Mesodermal cell (in vitro differentiated cells): Measurements from ENCODE around the gene AKAP17A.
"Not testable (repeated sequence)": the region's sequence is repeated elsewhere in the genome, so short reads cannot be mapped to it uniquely, and the experiment has no call there.

Experiments used
- H3K27ac ChIP-seq: 2 replicates; pipeline ENCODE4 v1.7.0; 2013; ENCODE audit warnings: mild to moderate bottlenecking, low read depth, low read length, moderate library complexity; ENCODE audit not compliant: severe bottlenecking
- H3K36me3 ChIP-seq: 2 replicates; pipeline ENCODE4 v1.7.1; 2013; ENCODE audit warnings: mild to moderate bottlenecking, low read length, moderate library complexity; ENCODE audit not compliant: control insufficient read depth, insufficient read depth
- H3K4me1 ChIP-seq: one replicate; pipeline ENCODE4 v1.7.1; 2013; ENCODE audit warnings: mild to moderate bottlenecking, low read length; ENCODE audit not compliant: insufficient read depth, control insufficient read depth, poor library complexity, severe bottlenecking
- H3K4me3 ChIP-seq: 2 replicates; pipeline ENCODE4 v1.7.0; 2013; ENCODE audit warnings: low read length, control low read depth, mild to moderate bottlenecking; ENCODE audit not compliant: insufficient read depth, poor library complexity, severe bottlenecking; ENCODE audit errors: extremely low read depth
- H3K9me3 ChIP-seq: 2 replicates; pipeline ENCODE4 v1.7.1; 2013; ENCODE audit warnings: mild to moderate bottlenecking, low read length, moderate library complexity; ENCODE audit not compliant: control insufficient read depth
- WGBS, 2 experiments: methylation state at CpG; one replicate each; pipeline ENCODE4 v1.1.5; 2013; ENCODE audit warnings: missing lambda C conversion rate in 2 of 2; ENCODE audit not compliant: insufficient coverage in 2 of 2; 5-methylcytosine and 5-hydroxymethylcytosine counted together

AKAP17A gene

DNA sequence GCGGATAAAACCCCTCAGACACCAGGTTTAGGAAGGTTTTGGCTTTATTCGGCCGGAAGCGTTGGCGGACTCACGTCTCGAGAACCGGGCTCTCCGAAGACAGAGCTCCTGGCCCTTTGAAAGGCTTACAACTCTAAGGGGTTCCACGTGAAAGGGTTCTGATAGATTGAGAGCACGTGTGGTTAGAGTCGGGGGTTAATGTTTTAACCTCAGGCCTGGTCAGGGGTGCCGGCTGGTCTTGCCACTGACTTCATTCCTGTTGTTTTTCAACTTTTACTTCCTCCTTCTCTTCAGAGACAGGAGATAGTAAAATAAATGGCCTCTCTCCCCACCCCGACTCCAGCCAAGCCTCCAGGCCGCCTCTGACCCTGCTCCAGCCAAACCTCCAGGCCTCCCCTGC is 18.8 kb downstream of the AKAP17A start:
- Histone ChIP-seq H3K4me3 (no peak overlapping the region), H3K36me3 (no peaks in the 10 kb centered on the region), H3K9me3 (no peaks in the 10 kb centered on the region), H3K27ac (peak overlapping the region; percentile 10), H3K4me1 (no peaks in the 10 kb centered on the region)
- 87 to 89% methylated on average over 13 to 15 of the region's 15 CpGs for WGBS, 2 experiments

DNA sequence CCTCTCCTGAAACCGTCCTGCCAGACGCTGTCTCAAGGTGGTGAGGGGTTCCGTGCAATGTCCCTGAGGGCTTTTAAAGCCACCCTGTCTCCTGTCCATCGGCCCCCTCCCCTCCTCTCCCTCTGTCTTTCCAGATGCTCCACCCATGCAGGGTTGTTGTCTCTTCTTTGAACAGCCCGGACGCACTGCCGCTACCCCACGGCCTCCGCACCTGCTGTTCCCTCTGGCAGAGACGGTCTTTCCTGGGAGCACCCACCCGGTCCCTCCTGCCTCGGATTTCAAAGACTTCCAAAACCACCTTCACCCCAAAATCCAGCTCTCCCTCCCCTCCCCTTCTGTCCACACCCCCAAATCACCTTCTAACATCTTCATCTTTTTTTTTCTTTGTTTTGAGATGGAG is 19.3 kb downstream of the AKAP17A start:
- WGBS, 2 experiments: 80 to 83% methylated on average over 10 to 12 of the region's 12 CpGs
- Histone ChIP-seq H3K9me3 (no peaks in the 10 kb centered on the region), H3K36me3 (no peaks in the 10 kb centered on the region), H3K4me3 (no peak overlapping the region), H3K4me1 (no peaks in the 10 kb centered on the region), H3K27ac (no peak overlapping the region)

DNA sequence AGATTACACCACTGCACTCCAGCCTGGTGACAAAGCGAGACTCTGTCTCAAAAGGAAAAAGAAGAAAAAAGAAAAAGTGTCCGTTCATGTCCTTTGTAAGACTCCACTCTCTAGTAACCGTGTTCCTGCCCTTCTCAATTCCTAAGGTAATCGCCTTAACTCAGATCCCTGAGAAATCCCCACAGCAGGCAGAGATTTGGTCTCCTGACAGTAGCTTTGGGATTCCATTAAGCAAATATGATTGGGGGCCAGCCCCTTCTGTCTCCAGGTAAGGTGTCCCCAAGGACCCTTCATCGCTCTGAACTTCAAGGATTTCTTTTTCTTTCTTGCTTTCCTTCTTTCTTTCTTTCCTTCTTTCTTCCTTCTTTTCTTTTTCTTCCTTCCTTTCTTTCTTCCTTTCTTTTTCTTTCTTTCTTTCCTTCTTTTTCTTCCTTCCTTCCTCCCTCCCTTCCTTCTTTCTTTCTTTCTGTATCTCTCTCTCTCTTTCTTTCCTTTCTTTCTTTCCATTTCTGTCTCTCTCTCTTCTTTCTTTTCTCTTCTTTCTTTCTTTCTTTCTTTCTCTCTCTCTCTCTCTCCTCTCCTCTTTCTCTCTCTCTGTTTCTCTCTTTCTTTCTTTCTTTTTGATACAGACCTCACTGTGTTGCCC is 21.4 kb downstream of the AKAP17A start:
- Histone ChIP-seq H3K9me3 (no peaks in the 10 kb centered on the region), H3K4me3 (no peak overlapping the region), H3K4me1 (no peaks in the 10 kb centered on the region), H3K27ac (no peak overlapping the region), H3K36me3 (no peaks in the 10 kb centered on the region)
- 78 to 90% methylated on average over 3 to 5 of the region's 5 CpGs for WGBS, 2 experiments

DNA sequence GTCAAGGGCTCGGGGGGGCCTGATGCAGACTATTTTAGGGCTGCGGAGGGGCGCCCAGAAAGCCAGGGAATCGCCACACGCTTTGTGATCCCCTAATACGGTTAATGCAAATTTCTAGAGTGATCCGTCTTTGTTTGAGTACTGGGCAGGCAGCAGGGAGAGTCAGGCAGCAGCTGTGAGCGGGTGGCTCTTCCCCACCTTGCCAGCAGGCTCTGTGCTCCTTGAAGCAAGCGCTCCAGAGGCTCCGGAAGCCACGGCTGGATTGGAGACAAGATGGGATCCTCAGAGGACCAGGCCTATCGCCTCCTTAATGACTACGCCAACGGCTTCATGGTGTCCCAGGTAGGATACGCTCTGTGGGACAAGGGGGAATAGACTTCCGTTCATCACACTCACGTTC is 23.5 kb downstream of the AKAP17A start, which contains the start of gene ASMT:
ASMT (plus strand) TSS at position 133 of the 400 bp plus-strand sequence; CDS start at position 274, 141 bp downstream.
- no peaks in the 10 kb centered on the region for H3K4me1 ChIP-seq
- H3K36me3 ChIP-seq: no peaks in the 10 kb centered on the region
- no peak within 1 kb of the TSS for H3K4me3 ChIP-seq
- WGBS, 2 experiments: 84 to 91% methylated on average over 16 to 17 of the region's 17 CpGs
- H3K9me3 ChIP-seq: no peaks in the 10 kb centered on the region
- no peak within 1 kb of the TSS for H3K27ac ChIP-seq

DNA sequence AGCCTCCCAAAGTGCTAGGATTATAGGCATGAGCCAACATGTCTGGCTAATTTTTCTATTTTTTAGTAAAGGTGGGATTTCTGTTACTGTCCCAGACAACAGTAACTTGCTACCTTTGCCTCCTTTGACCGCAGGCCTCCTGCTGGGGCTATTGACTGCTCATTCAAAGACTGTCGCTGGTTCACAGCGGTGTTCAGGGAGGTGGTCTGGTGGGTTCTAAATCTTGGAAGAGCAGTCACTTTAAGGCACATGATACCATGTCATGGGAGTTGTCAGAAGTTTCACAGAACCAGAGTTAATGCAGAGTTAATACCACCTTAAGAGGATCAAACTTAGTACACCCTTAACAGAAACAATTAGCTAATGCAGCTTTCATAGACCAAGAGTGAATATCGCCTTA is 27.3 kb downstream of the AKAP17A start:
- 0 to 73% methylated on average over 1 to 2 of the region's 4 CpGs for WGBS, 2 experiments
- Histone ChIP-seq H3K4me3 (no peak overlapping the region), H3K27ac (no peak overlapping the region), H3K4me1 (no peaks in the 10 kb centered on the region), H3K9me3 (no peaks in the 10 kb centered on the region), H3K36me3 (no peaks in the 10 kb centered on the region)

DNA sequence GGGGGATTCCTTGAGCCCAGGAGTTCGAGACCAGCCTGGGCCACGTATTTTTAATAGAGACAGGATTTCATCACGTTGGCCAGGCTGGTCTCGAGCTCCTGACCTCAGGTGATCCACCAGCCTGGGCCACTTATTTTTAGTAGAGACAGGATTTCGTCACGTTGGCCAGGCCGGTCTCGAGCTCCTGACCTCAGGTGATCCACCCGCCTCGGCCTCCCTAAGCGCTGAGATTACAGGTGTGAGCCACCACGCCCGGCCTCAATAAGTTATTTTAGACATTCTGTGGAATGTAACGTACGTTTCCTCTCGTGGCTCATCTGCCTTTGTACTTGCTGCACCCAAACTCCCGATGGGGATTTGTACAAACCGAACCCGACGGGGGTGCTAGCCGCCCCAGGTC is 32.3 kb downstream of the AKAP17A start:
- H3K4me3 ChIP-seq: no peak overlapping the region
- H3K27ac ChIP-seq: no peak overlapping the region
- H3K4me1 ChIP-seq: no peaks in the 10 kb centered on the region
- no peaks in the 10 kb centered on the region for H3K36me3 ChIP-seq
- no peaks in the 10 kb centered on the region for H3K9me3 ChIP-seq
- 91 to 92% methylated on average over 21 of the region's 21 CpGs for WGBS, 2 experiments

DNA sequence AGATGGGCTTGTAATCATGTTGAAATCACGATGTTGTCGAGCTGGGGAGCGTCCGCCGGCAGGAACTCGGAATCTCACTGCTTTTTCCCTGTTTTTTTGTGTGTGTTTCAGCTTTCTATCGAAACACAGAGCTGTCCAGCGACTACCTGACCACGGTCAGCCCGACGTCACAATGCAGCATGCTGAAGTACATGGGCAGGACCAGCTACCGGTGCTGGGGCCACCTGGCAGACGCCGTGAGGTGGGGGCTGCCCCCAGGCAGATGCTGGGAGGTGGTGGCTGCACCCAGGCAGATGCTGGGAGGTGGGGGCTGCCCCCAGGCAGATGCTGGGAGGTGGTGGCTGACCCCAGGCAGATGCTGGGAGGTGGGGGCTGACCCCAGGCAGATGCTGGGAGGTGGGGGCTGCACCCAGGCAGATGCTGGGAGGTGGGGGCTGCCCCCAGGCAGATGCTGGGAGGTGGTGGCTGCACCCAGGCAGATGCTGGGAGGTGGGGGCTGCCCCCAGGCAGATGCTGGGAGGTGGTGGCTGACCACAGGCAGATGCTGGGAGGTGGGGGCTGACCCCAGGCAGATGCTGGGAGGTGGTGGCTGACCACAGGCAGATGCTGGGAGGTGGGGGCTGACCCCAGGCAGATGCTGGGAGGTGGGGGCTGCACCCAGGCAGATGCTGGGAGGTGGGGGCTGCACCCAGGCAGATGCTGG is 32.9 kb downstream of the AKAP17A start:
- not testable (repeated sequence) for H3K27ac ChIP-seq, H3K9me3 ChIP-seq, H3K36me3 ChIP-seq, H3K4me1 ChIP-seq, H3K4me3 ChIP-seq
- WGBS, 2 experiments: 92 to 93% methylated on average over 14 of the region's 14 CpGs

DNA sequence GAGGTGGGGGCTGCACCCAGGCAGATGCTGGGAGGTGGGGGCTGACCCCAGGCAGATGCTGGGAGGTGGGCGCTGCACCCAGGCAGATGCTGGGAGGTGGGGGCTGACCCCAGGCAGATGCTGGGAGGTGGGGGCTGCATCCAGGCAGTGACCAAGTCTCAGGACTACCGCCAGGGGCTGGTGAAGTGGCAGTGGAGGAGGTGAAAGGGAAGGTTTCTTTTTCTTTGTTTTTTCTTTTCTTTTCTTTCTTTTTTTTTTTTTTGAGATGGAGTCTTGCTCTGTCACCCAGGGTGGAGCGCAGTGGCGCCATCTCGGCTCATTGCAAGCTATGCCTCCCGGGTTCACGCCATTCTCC is 33.4 kb downstream of the AKAP17A start:
- not testable (repeated sequence) for H3K4me3 ChIP-seq, H3K4me1 ChIP-seq, H3K9me3 ChIP-seq, H3K27ac ChIP-seq, H3K36me3 ChIP-seq
- 98 to 100% methylated on average over 2 to 6 of the region's 7 CpGs for WGBS, 2 experiments

DNA sequence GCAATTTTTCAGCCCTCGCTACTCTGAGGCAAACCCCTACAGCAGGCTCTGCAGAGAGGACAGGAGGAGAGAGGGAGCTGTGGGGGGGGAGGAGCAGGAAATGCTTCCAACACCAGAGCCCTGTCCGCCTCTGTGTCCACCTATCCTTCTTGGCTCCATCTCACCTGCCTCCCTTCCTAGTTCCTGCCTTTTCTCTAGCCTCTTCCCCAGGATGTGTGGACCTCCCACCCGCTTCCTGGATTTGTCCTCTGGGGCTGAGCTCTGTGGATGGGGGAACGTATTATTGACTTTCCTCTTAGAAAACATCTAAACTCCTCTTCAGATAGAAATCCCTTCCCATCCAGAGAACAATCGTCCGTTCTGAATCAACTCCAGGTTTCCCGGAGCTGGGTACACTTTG is 37.8 kb downstream of the AKAP17A start:
- no peaks in the 10 kb centered on the region for H3K9me3 ChIP-seq
- 80 to 95% methylated on average over 5 to 6 of the region's 7 CpGs for WGBS, 2 experiments
- H3K4me1 ChIP-seq: no peaks in the 10 kb centered on the region
- H3K4me3 ChIP-seq: no peak overlapping the region
- H3K27ac ChIP-seq: no peak overlapping the region
- no peaks in the 10 kb centered on the region for H3K36me3 ChIP-seq

DNA sequence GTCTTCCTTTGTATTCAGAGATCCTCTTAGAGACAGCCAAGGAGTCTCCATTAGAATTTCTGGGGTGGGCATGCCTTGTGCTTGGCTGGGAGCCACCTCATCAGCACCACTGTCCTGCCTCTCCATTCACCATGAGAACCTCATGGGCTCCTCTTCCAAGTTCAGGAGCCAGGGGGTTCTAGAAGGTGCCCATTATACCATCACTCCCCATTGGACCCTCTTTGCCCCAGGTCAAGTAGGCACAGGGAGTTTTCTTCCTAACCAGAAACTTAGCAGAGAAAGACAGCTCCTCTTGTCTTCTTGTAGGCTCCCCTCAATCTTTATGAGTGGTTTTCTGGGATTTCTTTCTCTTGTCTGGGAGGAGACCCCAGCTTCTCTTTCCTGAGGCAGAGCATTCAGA is 54.6 kb downstream of the AKAP17A start:
- Histone ChIP-seq H3K27ac (no peak overlapping the region), H3K4me3 (no peak overlapping the region), H3K9me3 (peaks cover 7% of the 10 kb centered on the region), H3K36me3 (no peaks in the 10 kb centered on the region), H3K4me1 (no peaks in the 10 kb centered on the region)

DNA sequence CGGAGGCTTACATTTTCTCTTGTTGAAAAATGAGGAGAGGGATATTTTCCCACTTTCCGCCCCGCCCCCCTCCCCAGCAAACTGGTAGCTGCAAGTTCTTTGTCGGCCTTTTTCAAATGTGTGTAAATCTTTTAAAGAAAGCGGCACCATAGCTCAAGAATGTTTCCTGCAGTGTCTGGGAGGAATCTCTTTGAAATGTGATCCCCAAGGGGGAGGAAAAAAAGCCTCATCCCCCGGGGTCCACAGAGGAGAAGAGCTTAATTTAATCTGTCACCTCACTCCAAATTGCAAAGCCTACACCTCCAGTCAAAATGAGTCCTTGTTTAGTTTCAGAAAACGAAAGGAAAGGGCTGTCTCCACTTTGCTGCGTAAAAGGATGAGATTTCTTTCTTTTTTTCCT is 58.2 kb downstream of the AKAP17A start:
- Histone ChIP-seq H3K36me3 (no peaks in the 10 kb centered on the region), H3K27ac (no peak overlapping the region), H3K4me1 (no peaks in the 10 kb centered on the region), H3K4me3 (no peak overlapping the region), H3K9me3 (peaks cover 7% of the 10 kb centered on the region)
- WGBS, 2 experiments: 6 to 17% methylated on average over 1 to 2 of the region's 8 CpGs
